22Rv1 (cell line): Measurements from ENCODE around the gene CPNE5.

ENCODE experiments used
- ZFX ChIP-seq: fragments of 450-650 bp; IDR thresholded peaks from 2 replicates; pipeline ENCODE4 v1.6.1; 2017; ENCODE audit warnings: antibody characterized with exemption, borderline replicate concordance
- TF ChIP-seq, protein P1 (sequence below): fragments of 450-650 bp; IDR thresholded peaks from 2 replicates; pipeline ENCODE4 v1.5.1; 2017; ENCODE audit warnings: mild to moderate bottlenecking

- TF ChIP-seq, protein P1, sequence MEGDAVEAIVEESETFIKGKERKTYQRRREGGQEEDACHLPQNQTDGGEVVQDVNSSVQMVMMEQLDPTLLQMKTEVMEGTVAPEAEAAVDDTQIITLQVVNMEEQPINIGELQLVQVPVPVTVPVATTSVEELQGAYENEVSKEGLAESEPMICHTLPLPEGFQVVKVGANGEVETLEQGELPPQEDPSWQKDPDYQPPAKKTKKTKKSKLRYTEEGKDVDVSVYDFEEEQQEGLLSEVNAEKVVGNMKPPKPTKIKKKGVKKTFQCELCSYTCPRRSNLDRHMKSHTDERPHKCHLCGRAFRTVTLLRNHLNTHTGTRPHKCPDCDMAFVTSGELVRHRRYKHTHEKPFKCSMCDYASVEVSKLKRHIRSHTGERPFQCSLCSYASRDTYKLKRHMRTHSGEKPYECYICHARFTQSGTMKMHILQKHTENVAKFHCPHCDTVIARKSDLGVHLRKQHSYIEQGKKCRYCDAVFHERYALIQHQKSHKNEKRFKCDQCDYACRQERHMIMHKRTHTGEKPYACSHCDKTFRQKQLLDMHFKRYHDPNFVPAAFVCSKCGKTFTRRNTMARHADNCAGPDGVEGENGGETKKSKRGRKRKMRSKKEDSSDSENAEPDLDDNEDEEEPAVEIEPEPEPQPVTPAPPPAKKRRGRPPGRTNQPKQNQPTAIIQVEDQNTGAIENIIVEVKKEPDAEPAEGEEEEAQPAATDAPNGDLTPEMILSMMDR, result no peak
- TF ChIP-seq ZFX, result no peak
Measured at GRCh38 chr6:36697481-36697903, 141.8 kb downstream of the CPNE5 start, which contains the start of gene RAB44.
